Body of pancreas (tissue), 4 donors: Measurements from ENCODE around the gene NANOS3. TPM values are rescaled to one million over a fixed set of nuclear protein-coding genes. Genes with fewer than 3 reads are reported as not detected.

Source experiments
- ATAC-seq: fragments of 150-250 bp; one replicate; pipeline ENCODE4 v1.9.1; 2016
- DNase-seq, 4 donors: peaks; one replicate each; pipeline ENCODE4 v3.0.0-alpha.2; 2019
- H3K27ac ChIP-seq, 4 donors: fragments of 200-600 bp; sonication (generic); 1 replicate in 3 of 4; 2 replicates in 1 of 4; pipeline versions ENCODE4 v1.5.1 to v1.6.1; 2016 to 2019; ENCODE audit warnings: mild to moderate bottlenecking in 1 of 4, mixed read lengths in 1 of 4, moderate library complexity in 1 of 4
- H3K27me3 ChIP-seq, 2 donors: fragments of 200-600 bp; sonication (generic); one replicate each; pipeline ENCODE4 v1.6.0; 2016; ENCODE audit warnings: mild to moderate bottlenecking in 1 of 2
- H3K36me3 ChIP-seq, 2 donors: fragments of 200-600 bp; sonication (generic); replicated peaks in 1 of 2; 2 replicates each; pipeline ENCODE4 v1.5.1; 2016; ENCODE audit warnings: low read depth in 2 of 2; ENCODE audit not compliant: insufficient read depth in 1 of 2
- H3K4me1 ChIP-seq: fragments of 200-600 bp; sonication (generic); one replicate; pipeline ENCODE4 v1.6.0; 2016
- H3K4me3 ChIP-seq, 2 donors: fragments of 200-600 bp; sonication (generic); 1 replicate in 1 of 2; 2 replicates in 1 of 2; pipeline ENCODE4 v1.5.1; 2016 to 2019
- H3K9me3 ChIP-seq, 3 donors: fragments of 200-600 bp; sonication (generic); 1 replicate in 2 of 3; 2 replicates in 1 of 3; pipeline ENCODE4 v1.5.1; 2016
- CTCF ChIP-seq, 7 experiments: fragments of 450-650 bp in 4 of 7; fragments of 200-600 bp in 3 of 7; sonication (generic) in 3 of 7; IDR thresholded peaks; one replicate each; pipeline ENCODE4 v1.5.1; 2016 to 2019; ENCODE audit warnings: antibody characterized with exemption in 7 of 7
- POLR2A ChIP-seq, 3 donors: fragments of 450-650 bp; IDR thresholded peaks; one replicate each; pipeline ENCODE4 v1.6.1; 2016; ENCODE audit warnings: antibody characterized with exemption in 3 of 3, mild to moderate bottlenecking in 2 of 3
- WGBS, 2 donors: methylation state at CpG; one replicate each; pipeline ENCODE4 v1.1.5; 2017; 5-methylcytosine and 5-hydroxymethylcytosine counted together
- intact Hi-C: fragments of 100-400 bp; cut with DNase I; formaldehyde crosslinking; loops from one replicate; pipeline ENCODE4 v1.15.1; 2023
- total RNA-seq, 2 donors: library from RNA; depleted of rRNA; stranded (reverse); fragments of >200 nt; gene quantifications; one replicate each; pipeline ENCODE4 v1.1.0, GENCODE V29; 2016

NANOS3 gene
- total RNA-seq, 2 donors from 2014 or later, result not detected

- TF ChIP-seq POLR2A (IDR thresholded peaks at IDR 0.05), result no peak
- TF ChIP-seq CTCF (IDR thresholded peaks at IDR 0.05), result no peak
- intact Hi-C loops, result no loop called here
- peaks cover 0 to 13% of the 10 kb centered on the region in 2 donors for H3K36me3 ChIP-seq
- peaks cover 39% of the 10 kb centered on the region for H3K4me1 ChIP-seq
- 20 to 61% methylated on average over 2 of the region's 2 CpGs for WGBS, 2 donors
- DNase-seq (peak; percentile 62 to 86 (median 77)), ATAC-seq (peak; percentile 17)
- peak overlapping the region in 1 of 4 donors; percentile 5 for H3K27ac ChIP-seq
- H3K9me3 ChIP-seq, result no peaks in the 10 kb centered on the region
- no peak overlapping the region for H3K4me3 ChIP-seq
- no peaks in the 10 kb centered on the region for H3K27me3 ChIP-seq
Observed at GRCh38 chr19:13909430-13909829, 32.5 kb downstream of the NANOS3 start.

GRCh38 chr19:13913352-13913751 is 36.4 kb downstream of the NANOS3 start:
- H3K36me3 ChIP-seq, result peaks cover 0 to 23% of the 10 kb centered on the region in 2 donors
- DNase-seq, result no peak

GRCh38 chr19:13914777-13915176 is 37.8 kb downstream of the NANOS3 start:
- Histone ChIP-seq H3K4me1 (peaks cover 1% of the 10 kb centered on the region), H3K27ac (no peak overlapping the region), H3K9me3 (no peaks in the 10 kb centered on the region), H3K27me3 (no peaks in the 10 kb centered on the region), H3K4me3 (no peak overlapping the region), H3K36me3 (peaks cover 0 to 23% of the 10 kb centered on the region in 2 donors)
- TF ChIP-seq POLR2A (IDR thresholded peaks at IDR 0.05) (no peak), CTCF (IDR thresholded peaks at IDR 0.05) (no peak)
- WGBS, 2 donors, result 59 to 62% methylated on average over 3 of the region's 3 CpGs
- no peak for ATAC-seq
- intact Hi-C loops, result no loop called here
- DNase-seq, result no peak

More at GRCh38 chr19:13913352-13913751, 36.4 kb downstream of the NANOS3 start:
- Histone ChIP-seq H3K27me3 (no peaks in the 10 kb centered on the region), H3K4me1 (peaks cover 15% of the 10 kb centered on the region), H3K27ac (no peak overlapping the region), H3K4me3 (no peak overlapping the region), H3K9me3 (no peaks in the 10 kb centered on the region)
- intact Hi-C loops, result no loop called here
- no peak for ATAC-seq
- no peak for TF ChIP-seq CTCF (IDR thresholded peaks at IDR 0.05)
- no peak for TF ChIP-seq POLR2A (IDR thresholded peaks at IDR 0.05)
- 88 to 91% methylated on average over 9 to 17 of the region's 17 CpGs for WGBS, 2 donors

- no peaks in the 10 kb centered on the region for H3K4me1 ChIP-seq
- no peaks in the 10 kb centered on the region for H3K27me3 ChIP-seq
- WGBS, 2 donors, result 75 to 88% methylated on average over 14 of the region's 14 CpGs
- TF ChIP-seq POLR2A (IDR thresholded peaks at IDR 0.05), result no peak
- TF ChIP-seq CTCF (IDR thresholded peaks at IDR 0.05), result no peak
- H3K9me3 ChIP-seq, result no peaks in the 10 kb centered on the region
- ATAC-seq (no peak), DNase-seq (no peak)
- H3K27ac ChIP-seq, result no peak overlapping the region
- intact Hi-C loops, result no loop called here
- H3K4me3 ChIP-seq, result no peak overlapping the region
- H3K36me3 ChIP-seq, result peaks cover 13 to 28% of the 10 kb centered on the region in 2 donors
Observed at GRCh38 chr19:13917888-13918406, 41.0 kb downstream of the NANOS3 start.
